Gastroesophageal sphincter (tissue), 3 donors: ENCODE results near the gene TMEM100.

Experiments used
- POLR2A ChIP-seq, 2 donors: fragments of 450-650 bp; IDR thresholded peaks; one replicate each; pipeline ENCODE4 v1.6.1; 2017; ENCODE audit warnings: antibody characterized with exemption in 2 of 2, mild to moderate bottlenecking in 2 of 2, moderate library complexity in 1 of 2
- TF ChIP-seq, protein P1 (sequence below), 4 experiments: fragments of 200-600 bp in 2 of 4; fragments of 450-650 bp in 2 of 4; sonication (generic) in 1 of 4; IDR thresholded peaks; one replicate each; pipeline ENCODE4 v1.5.1; 2017 to 2019; ENCODE audit warnings: antibody characterized with exemption in 4 of 4, mild to moderate bottlenecking in 2 of 4, moderate library complexity in 2 of 4

DNA sequence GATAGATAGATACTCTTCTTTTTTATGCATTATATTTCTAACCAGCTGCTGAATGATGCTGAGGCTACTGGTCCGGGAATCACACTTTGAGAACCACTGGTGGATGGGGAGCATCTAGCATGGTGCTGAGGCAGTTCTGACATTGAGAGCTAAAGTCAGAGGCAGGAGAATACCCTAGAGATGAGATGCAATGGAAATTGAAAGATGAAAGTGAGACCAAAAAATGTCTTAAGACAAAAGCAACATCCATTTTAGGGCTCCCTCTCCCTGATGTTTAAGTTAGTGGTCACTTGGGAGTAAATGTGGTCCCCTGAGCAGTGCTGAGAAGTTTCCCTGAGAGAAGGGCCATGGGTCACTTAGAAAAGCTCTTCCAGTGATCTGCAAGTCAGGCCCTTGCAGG is 35.0 kb upstream of the TMEM100 start:
- TF ChIP-seq, protein P1, sequence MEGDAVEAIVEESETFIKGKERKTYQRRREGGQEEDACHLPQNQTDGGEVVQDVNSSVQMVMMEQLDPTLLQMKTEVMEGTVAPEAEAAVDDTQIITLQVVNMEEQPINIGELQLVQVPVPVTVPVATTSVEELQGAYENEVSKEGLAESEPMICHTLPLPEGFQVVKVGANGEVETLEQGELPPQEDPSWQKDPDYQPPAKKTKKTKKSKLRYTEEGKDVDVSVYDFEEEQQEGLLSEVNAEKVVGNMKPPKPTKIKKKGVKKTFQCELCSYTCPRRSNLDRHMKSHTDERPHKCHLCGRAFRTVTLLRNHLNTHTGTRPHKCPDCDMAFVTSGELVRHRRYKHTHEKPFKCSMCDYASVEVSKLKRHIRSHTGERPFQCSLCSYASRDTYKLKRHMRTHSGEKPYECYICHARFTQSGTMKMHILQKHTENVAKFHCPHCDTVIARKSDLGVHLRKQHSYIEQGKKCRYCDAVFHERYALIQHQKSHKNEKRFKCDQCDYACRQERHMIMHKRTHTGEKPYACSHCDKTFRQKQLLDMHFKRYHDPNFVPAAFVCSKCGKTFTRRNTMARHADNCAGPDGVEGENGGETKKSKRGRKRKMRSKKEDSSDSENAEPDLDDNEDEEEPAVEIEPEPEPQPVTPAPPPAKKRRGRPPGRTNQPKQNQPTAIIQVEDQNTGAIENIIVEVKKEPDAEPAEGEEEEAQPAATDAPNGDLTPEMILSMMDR (IDR thresholded peaks at IDR 0.05), result no peak
- TF ChIP-seq POLR2A (IDR thresholded peaks at IDR 0.05), result no peak
